ENCODE measurements around the gene MAPK13.

- TF ChIP-seq, protein P1, sequence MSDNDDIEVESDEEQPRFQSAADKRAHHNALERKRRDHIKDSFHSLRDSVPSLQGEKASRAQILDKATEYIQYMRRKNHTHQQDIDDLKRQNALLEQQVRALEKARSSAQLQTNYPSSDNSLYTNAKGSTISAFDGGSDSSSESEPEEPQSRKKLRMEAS (IDR thresholded peaks at IDR 0.05): no peak
- TF ChIP-seq CTCF (IDR thresholded peaks at IDR 0.05; ENCODE audit: low read depth, low read length, missing input control) (no peak), TAF1 (conservative IDR thresholded peaks at IDR 0.05) (no peak), EGR1 (IDR thresholded peaks at IDR 0.05; ENCODE audit: low read depth in 2 of 2) (no peak), ATF3 (IDR thresholded peaks at IDR 0.05) (no peak), SP1 (IDR thresholded peaks at IDR 0.05) (no peak), REST (IDR thresholded peaks at IDR 0.05) (no peak), GABPA (IDR thresholded peaks at IDR 0.05 in 1 of 2, conservative IDR thresholded peaks at IDR 0.05 in 1 of 2) (no peak), HNF4G (IDR thresholded peaks at IDR 0.05) (no peak), RAD21 (IDR thresholded peaks at IDR 0.05) (no peak), RXRA (IDR thresholded peaks at IDR 0.05) (no peak)
- TF ChIP-seq, protein P2, sequence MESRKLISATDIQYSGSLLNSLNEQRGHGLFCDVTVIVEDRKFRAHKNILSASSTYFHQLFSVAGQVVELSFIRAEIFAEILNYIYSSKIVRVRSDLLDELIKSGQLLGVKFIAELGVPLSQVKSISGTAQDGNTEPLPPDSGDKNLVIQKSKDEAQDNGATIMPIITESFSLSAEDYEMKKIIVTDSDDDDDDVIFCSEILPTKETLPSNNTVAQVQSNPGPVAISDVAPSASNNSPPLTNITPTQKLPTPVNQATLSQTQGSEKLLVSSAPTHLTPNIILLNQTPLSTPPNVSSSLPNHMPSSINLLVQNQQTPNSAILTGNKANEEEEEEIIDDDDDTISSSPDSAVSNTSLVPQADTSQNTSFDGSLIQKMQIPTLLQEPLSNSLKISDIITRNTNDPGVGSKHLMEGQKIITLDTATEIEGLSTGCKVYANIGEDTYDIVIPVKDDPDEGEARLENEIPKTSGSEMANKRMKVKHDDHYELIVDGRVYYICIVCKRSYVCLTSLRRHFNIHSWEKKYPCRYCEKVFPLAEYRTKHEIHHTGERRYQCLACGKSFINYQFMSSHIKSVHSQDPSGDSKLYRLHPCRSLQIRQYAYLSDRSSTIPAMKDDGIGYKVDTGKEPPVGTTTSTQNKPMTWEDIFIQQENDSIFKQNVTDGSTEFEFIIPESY (IDR thresholded peaks at IDR 0.05): no peak
Measured at GRCh38 chr6:36139991-36140710, 9.8 kb downstream of the MAPK13 start.

All from liver (tissue), 3 donors.